ENCODE measurements around the gene PITHD1. TPM values are rescaled to one million over a fixed set of nuclear protein-coding genes. Genes with fewer than 3 reads are reported as not detected.
A peak's percentile ranks its signal among the peaks of the same experiment; 100 is the strongest.
"Not testable (repeated sequence)": the region's sequence is repeated elsewhere in the genome, so short reads cannot be mapped to it uniquely, and the experiment has no call there.

PITHD1 gene
- total RNA-seq, 1 donor from 2014 or later = 42.4 TPM

DNA sequence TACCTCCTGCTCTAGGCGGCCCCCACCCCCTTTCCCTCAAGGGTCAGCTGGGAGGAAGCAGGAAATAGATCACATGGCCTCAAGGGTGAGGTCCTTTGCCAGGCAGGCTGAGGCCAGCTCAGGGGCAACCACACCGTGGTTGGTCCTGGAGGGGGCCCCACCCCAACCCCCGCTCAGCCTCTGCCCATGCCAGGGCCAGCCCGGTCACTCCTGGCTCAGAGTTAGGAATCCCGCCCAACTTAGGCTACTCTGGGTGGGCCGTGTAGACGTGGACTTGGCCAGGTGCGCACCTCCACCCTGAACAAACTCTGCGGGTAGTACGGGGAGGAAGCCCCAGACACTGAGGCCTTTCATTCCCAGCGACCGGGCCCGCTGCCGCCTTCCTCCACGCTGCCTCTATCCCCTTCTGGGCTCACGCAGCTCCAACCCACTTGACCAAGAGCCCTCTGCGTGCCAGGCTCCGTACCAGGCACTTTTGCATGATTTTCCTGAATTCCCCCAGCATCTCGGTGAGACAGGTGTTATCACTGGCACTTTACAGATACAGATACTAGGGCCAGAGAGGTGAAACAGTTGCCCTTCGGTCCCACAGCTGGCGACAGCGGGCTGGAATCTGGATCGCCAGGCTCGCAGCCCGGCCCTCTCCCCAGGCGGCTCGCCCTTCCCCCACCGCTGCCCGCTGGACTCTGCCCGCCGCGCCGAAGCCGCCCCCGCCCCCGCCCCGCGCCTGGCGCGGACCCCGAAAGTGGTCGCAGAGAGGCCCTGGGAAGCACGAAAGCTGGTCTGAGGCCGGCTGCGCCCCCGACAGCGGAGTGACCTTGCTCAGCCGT, 21.6 kb downstream of the PITHD1 start:
- TF ChIP-seq, protein P1, sequence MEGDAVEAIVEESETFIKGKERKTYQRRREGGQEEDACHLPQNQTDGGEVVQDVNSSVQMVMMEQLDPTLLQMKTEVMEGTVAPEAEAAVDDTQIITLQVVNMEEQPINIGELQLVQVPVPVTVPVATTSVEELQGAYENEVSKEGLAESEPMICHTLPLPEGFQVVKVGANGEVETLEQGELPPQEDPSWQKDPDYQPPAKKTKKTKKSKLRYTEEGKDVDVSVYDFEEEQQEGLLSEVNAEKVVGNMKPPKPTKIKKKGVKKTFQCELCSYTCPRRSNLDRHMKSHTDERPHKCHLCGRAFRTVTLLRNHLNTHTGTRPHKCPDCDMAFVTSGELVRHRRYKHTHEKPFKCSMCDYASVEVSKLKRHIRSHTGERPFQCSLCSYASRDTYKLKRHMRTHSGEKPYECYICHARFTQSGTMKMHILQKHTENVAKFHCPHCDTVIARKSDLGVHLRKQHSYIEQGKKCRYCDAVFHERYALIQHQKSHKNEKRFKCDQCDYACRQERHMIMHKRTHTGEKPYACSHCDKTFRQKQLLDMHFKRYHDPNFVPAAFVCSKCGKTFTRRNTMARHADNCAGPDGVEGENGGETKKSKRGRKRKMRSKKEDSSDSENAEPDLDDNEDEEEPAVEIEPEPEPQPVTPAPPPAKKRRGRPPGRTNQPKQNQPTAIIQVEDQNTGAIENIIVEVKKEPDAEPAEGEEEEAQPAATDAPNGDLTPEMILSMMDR (IDR thresholded peaks at IDR 0.05) = no peak

DNA sequence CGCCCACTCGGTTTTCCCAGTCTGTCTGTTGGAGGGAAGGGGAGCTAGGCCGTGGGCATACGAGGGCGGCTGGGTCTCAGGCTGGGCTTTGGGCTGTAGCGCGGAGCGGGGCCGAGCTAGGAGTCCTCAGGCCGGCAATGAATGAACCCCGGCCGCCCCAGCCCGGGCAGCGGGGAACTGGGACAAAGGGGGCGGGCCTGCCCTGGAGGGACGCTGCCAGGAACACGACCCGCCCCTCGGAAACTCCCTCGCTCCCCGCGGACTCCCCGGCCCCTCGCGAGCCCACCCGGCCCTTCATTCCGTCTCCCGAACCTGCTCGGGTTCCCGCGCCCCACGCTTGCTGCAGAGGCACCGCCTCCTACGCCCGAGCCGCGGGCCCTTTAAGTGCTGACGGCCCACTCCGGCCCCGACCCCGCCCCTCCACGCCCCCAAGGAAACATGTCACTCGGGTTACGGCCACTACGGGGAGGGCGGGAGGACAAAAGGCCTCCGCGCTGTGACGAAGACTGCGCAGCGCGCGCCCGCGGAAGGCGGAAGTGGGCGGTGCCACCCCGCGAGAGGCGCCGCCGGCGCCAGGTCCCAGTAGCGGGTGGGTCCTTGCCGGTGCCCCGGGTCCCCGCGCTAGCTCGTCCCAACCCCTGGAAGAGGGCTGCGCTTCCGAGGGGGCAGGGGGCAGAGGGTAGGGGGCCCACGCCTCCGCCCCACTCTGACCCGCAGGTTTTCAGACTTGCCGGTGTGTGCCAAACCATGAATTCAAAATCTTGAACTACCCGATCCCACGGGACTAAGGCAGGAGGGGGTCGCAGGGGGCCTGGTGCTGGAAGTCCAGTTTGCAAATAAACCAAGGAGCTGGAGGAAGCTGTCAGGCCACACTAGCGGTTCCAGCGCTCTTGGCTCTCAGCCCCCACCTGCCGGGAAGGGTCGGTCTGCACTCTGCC, 22.5 kb downstream of the PITHD1 start, which contains the start of gene GALE:
TSS of gene GALE (minus strand) at position 355 of the 938 bp plus-strand sequence. CDS start 1,747 bp downstream, outside the sequence.
- Mint-ChIP-seq H3K27ac (ENCODE audit: unreplicated experiment) (peak within 1 kb of the TSS; percentile 86), H3K27me3 (ENCODE audit: unreplicated experiment) (no peaks in the 10 kb centered on the region), H3K4me1 (ENCODE audit: unreplicated experiment) (peaks cover 15% of the 10 kb centered on the region), H3K9me3 (ENCODE audit: unreplicated experiment) (no peaks in the 10 kb centered on the region), H3K36me3 (ENCODE audit: unreplicated experiment) (peaks cover 12% of the 10 kb centered on the region), H3K4me3 (ENCODE audit: unreplicated experiment) (peak within 1 kb of the TSS; percentile 84)
- TF ChIP-seq, protein P1 (IDR thresholded peaks at IDR 0.05) = no peak
- DNase-seq (ENCODE audit: extremely low spot score, unreplicated experiment) = peak; percentile 96

More for the DNA sequence above, 21.6 kb downstream of the PITHD1 start:
- peaks cover 7% of the 10 kb centered on the region for H3K36me3 Mint-ChIP-seq (ENCODE audit: unreplicated experiment)
- peak overlapping the region; percentile 86 for H3K27ac Mint-ChIP-seq (ENCODE audit: unreplicated experiment)
- no peaks in the 10 kb centered on the region for H3K27me3 Mint-ChIP-seq (ENCODE audit: unreplicated experiment)
- peak overlapping the region; percentile 84 for H3K4me3 Mint-ChIP-seq (ENCODE audit: unreplicated experiment)
- DNase-seq (ENCODE audit: extremely low spot score, unreplicated experiment) = no peak
- peaks cover 15% of the 10 kb centered on the region for H3K4me1 Mint-ChIP-seq (ENCODE audit: unreplicated experiment)
- H3K9me3 Mint-ChIP-seq (ENCODE audit: unreplicated experiment) = no peaks in the 10 kb centered on the region

DNA sequence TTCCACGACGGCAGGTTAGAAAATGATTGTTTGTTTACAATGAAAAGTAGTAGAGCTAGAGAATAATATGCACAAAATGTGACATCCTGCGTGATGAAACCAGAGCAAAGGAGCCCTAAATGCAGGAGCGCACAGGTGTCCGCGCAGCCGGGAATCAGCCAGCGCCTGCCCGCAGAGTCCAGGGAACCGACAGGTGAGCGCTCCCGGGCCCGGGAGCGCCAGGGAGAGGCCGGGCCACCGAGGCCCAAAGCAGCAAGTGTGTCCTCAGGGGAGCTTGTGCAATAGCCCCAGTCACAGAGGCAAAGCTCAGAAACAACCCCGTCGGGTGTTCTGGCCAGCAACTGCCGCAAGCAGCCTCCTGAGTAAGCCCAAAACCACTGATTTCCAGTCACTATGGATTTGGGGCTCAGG, 23.1 kb downstream of the PITHD1 start:
- H3K9me3 Mint-ChIP-seq (ENCODE audit: unreplicated experiment) = no peaks in the 10 kb centered on the region
- H3K4me3 Mint-ChIP-seq (ENCODE audit: unreplicated experiment) = peak overlapping the region; percentile 84
- H3K27ac Mint-ChIP-seq (ENCODE audit: unreplicated experiment) = peak overlapping the region; percentile 74
- no peak for DNase-seq (ENCODE audit: extremely low spot score, unreplicated experiment)
- H3K27me3 Mint-ChIP-seq (ENCODE audit: unreplicated experiment) = no peaks in the 10 kb centered on the region
- peaks cover 13% of the 10 kb centered on the region for H3K36me3 Mint-ChIP-seq (ENCODE audit: unreplicated experiment)
- peaks cover 15% of the 10 kb centered on the region for H3K4me1 Mint-ChIP-seq (ENCODE audit: unreplicated experiment)
- TF ChIP-seq, protein P1 (IDR thresholded peaks at IDR 0.05) = no peak

DNA sequence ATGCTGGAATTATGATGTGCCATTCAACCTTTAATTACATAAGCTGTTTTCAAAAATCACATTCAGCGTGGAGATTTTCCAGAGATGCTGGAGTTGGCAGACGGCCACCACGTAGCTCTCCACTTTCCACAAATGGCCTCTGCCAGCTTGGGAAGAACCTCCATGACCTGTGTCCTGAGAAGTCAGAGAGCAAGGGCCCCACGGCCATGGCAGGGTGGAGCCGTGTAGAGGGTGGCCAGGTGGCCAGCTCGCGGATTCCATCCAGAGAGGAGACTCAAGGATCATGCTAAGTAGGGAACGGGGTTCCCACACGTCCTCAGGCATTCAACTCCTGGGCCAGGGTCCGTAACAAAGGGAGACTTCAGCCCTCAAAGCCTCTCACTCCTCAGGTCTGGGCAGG, 23.7 kb downstream of the PITHD1 start:
- Mint-ChIP-seq H3K4me3 (ENCODE audit: unreplicated experiment) (peak overlapping the region; percentile 46), H3K36me3 (ENCODE audit: unreplicated experiment) (peaks cover 18% of the 10 kb centered on the region), H3K4me1 (ENCODE audit: unreplicated experiment) (peaks cover 15% of the 10 kb centered on the region), H3K27me3 (ENCODE audit: unreplicated experiment) (no peaks in the 10 kb centered on the region), H3K27ac (ENCODE audit: unreplicated experiment) (no peak overlapping the region), H3K9me3 (ENCODE audit: unreplicated experiment) (no peaks in the 10 kb centered on the region)
- DNase-seq (ENCODE audit: extremely low spot score, unreplicated experiment) = no peak
- TF ChIP-seq, protein P1 (IDR thresholded peaks at IDR 0.05) = no peak

DNA sequence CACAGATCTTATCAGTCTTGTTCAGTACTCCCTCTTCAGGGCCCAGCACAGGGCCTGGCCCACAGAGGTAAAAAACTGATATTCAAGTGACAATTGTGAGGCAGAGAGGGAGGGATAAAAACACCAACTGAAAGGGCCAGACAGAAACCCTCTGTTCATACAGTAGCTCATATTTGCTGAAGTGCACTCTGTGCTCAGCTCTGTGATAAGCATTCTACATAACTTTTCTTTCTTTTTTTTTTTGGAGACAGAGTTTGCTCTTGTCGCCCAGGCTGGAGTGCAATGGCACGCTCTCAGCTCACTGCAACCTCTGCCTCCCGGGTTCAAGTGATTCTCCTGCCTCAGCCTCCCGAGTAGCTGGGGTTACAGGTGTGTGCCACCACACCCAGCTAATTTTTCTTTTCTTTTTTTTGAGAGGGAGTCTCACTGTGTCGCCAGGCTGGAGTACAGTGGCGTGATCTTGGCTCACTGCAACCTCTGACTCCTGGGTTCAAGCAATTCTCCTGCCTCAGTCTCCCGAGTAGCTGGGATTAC, 24.7 kb downstream of the PITHD1 start:
- not testable (repeated sequence) for H3K4me3 Mint-ChIP-seq (ENCODE audit: unreplicated experiment); H3K27me3 Mint-ChIP-seq (ENCODE audit: unreplicated experiment); H3K9me3 Mint-ChIP-seq (ENCODE audit: unreplicated experiment); DNase-seq (ENCODE audit: extremely low spot score, unreplicated experiment); H3K27ac Mint-ChIP-seq (ENCODE audit: unreplicated experiment)
- peaks cover 15% of the 10 kb centered on the region for H3K4me1 Mint-ChIP-seq (ENCODE audit: unreplicated experiment)
- H3K36me3 Mint-ChIP-seq (ENCODE audit: unreplicated experiment) = peaks cover 26% of the 10 kb centered on the region

All from osteocyte (in vitro differentiated cells).